Measurements from ENCODE around the gene GREB1L. TPM values are rescaled to one million over a fixed set of nuclear protein-coding genes. Genes with fewer than 3 reads are reported as not detected.

GREB1L gene
- total and polyA plus RNA-seq, 9 of the 15 experiments (the other 6 are each of a cell fraction or from before 2014, with no cell fraction given), result 0.03 TPM; not detected in 8

DNA sequence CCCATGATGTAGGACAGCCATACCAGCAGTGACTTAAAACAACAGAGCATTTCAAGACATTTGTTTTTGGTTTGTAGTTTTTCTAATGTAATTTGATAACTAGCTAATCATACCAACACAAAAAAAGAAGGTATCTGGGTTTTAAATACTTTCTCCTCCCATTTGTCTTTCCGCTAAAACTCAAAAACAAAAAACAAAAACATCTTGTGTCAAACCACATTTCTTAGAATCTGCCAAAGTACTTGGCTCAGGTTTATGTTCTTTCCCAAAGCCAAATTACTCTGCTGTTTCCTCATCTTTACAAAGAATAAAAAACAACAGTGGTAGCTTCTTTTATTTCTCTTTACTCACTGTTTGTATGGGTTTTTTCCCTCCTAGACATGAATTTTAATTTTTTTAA is 71.5 kb downstream of the GREB1L start (continued):
- TF ChIP-seq NRF1 (conservative IDR thresholded peaks at IDR 0.05 in 1 of 2, IDR thresholded peaks at IDR 0.05 in 1 of 2) (no peak), XRCC3 (IDR thresholded peaks at IDR 0.05) (no peak), SNAPC5 (CRISPR knock-in tag; IDR thresholded peaks at IDR 0.05) (no peak), MCM5 (IDR thresholded peaks at IDR 0.05; ENCODE audit: low read depth) (no peak), SRSF1 (IDR thresholded peaks at IDR 0.05; ENCODE audit: low read depth, low read length) (no peak), SLC30A9 (CRISPR knock-in tag; IDR thresholded peaks at IDR 0.05) (no peak), ZFP30 (CRISPR knock-in tag; IDR thresholded peaks at IDR 0.05; ENCODE audit: borderline replicate concordance) (no peak), MAFF (IDR thresholded peaks at IDR 0.05; ENCODE audit: low read length) (no peak), DIDO1 (tag; IDR thresholded peaks at IDR 0.05; ENCODE audit: low read depth) (no peak)
- TF ChIP-seq, protein P1, sequence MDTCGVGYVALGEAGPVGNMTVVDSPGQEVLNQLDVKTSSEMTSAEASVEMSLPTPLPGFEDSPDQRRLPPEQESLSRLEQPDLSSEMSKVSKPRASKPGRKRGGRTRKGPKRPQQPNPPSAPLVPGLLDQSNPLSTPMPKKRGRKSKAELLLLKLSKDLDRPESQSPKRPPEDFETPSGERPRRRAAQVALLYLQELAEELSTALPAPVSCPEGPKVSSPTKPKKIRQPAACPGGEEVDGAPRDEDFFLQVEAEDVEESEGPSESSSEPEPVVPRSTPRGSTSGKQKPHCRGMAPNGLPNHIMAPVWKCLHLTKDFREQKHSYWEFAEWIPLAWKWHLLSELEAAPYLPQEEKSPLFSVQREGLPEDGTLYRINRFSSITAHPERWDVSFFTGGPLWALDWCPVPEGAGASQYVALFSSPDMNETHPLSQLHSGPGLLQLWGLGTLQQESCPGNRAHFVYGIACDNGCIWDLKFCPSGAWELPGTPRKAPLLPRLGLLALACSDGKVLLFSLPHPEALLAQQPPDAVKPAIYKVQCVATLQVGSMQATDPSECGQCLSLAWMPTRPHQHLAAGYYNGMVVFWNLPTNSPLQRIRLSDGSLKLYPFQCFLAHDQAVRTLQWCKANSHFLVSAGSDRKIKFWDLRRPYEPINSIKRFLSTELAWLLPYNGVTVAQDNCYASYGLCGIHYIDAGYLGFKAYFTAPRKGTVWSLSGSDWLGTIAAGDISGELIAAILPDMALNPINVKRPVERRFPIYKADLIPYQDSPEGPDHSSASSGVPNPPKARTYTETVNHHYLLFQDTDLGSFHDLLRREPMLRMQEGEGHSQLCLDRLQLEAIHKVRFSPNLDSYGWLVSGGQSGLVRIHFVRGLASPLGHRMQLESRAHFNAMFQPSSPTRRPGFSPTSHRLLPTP (IDR thresholded peaks at IDR 0.05; ENCODE audit: borderline replicate concordance, extremely low read depth, insufficient read length), result no peak
- TF ChIP-seq, protein P2, sequence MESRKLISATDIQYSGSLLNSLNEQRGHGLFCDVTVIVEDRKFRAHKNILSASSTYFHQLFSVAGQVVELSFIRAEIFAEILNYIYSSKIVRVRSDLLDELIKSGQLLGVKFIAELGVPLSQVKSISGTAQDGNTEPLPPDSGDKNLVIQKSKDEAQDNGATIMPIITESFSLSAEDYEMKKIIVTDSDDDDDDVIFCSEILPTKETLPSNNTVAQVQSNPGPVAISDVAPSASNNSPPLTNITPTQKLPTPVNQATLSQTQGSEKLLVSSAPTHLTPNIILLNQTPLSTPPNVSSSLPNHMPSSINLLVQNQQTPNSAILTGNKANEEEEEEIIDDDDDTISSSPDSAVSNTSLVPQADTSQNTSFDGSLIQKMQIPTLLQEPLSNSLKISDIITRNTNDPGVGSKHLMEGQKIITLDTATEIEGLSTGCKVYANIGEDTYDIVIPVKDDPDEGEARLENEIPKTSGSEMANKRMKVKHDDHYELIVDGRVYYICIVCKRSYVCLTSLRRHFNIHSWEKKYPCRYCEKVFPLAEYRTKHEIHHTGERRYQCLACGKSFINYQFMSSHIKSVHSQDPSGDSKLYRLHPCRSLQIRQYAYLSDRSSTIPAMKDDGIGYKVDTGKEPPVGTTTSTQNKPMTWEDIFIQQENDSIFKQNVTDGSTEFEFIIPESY (CRISPR knock-in tag; IDR thresholded peaks at IDR 0.05), result no peak
